OCI-M2 (cell line): ENCODE data around the gene LRMDA.
"Not testable (repeated sequence)": the region's sequence is repeated elsewhere in the genome, so short reads cannot be mapped to it uniquely, and the experiment has no call there.

Experiments used
- DNase-seq: peaks from one replicate; lab custom pipeline; 2025; ENCODE audit not compliant: unreplicated experiment; lab: John Stamatoyannopoulos, UW

The LRMDA gene

DNA sequence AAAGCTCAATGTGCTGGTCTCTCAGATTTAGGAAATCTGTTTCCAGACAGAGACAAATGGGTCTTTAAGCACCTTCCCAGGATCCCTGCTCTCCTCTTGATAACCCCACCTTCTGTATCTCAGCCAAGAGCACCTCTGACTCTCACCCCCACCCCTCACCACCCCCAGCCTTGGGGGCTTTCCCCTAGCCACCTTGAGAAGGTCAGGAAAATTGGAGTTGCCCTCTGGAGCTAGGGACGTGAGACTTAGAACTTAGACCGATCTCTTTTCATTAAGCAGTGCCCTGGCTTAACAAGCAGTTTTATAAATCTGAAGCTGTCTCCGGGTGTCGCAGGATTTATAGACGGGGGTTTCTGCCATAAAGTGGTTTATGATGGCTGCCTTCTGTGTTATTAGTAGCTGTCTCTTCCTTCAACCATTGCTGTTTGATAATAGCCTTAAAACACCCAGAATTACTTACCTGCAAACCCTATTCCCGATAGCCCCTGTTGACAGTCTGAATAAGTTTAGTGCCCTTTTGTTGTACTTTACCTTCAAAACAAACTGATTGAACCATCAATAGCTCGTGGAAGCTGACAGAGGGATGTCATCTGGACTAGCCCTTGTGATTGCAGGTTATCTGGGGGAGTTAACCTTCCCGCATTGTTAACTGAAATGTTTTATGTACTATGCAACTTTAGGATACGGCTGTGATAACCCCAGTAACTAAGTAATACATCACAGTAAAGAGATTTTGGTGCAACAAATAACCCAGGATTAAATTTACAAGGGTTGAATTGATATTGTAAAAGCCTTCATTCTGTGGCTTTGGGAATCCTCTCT is 621.5 kb downstream of the LRMDA start:
- DNase-seq = no peak

DNA sequence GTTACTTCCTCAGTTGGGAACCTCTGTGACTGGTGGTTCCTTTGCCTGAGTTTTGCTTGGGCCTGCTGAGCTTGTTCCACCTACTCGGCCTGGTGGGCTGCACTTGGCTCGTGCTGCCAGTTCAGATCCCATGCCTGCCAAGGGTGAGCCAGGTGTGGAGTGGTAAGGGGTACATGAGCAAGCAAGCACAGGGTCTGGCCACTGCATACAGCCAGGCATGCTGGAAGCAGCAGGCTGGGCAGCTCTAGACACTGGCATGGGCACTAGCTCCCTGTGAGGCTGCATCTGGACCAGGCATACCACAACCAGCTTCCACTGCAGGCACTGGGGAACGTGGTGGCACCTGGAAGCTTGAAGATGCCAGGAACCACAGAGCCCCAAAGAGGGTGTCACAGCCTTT is 624.0 kb downstream of the LRMDA start:
- DNase-seq = no peak

DNA sequence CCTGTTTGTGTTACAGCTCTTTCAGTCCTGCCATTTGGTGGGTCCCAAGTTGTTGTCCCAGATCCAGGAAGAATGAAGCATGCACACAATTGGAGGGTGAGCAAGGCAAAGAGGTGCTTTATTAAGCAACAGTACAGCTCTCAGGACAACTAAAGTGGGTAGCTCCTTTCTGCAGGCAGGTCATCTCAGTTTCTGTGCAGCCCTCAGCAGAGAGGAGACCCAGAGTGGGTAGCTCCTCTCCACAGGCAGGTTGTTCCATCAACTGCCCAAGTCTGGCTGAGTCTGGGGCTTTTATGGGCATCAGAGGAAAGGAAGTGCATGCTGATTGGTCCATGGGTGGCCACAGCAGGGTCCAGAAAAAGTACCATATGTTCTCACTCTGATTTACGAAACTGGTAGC is 624.5 kb downstream of the LRMDA start:
- no peak for DNase-seq

DNA sequence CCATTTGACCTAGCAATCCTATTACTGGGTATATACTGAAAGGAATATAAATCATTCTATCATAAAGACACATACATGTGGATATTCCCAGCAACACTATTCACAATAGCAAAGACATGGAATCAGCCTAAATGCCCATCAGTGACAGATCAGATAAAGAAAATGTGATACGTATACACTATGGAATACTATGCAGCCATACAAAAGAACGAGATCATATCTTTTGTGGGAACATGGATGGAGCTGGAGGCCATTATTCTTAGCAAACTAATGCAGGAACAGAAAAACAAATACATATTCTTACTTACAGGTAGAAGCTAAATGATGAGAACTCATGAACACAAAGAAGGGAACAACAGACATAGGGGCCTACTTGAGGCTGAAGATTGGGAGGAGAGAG is 629.6 kb downstream of the LRMDA start:
- not testable (repeated sequence) for DNase-seq

DNA sequence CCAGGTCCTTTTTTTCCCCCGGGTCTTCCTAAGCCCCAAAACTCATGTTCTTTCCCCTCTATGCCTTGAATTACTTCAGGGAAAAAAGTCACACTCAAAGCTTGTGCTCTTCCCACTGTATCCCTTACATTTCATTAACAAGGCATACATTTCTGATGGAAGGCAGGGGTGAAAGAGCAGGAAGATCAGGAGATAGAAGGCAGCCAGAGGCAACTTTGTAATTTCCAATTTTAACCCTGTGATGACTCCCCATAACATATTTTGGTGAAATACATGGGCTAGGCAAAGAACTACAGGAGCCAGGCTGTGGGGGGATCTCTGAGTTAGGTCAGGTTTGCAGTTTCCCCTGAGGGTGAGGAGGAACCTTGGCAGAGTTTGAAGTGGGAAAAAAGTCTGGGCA is 635.0 kb downstream of the LRMDA start:
- DNase-seq = no peak

DNA sequence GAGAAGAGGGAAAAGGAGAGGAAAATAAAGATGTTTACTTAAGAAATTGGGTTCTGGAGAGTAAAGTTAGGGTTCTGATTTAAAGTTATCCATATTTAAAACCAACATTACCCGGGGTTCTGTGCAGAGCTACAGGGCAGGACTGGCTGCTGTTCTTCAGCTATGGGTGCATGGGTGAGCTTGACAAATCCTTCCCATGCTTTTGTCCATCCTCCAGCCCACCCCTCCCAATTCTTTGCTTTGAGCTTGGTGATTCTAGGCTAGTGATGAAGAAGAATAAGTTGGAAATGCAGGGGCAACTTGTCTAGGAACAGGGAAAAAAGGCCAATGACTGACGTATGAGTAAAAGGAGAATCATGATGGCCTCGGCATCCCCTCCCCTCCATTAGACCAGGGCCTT is 636.0 kb downstream of the LRMDA start:
- no peak for DNase-seq

DNA sequence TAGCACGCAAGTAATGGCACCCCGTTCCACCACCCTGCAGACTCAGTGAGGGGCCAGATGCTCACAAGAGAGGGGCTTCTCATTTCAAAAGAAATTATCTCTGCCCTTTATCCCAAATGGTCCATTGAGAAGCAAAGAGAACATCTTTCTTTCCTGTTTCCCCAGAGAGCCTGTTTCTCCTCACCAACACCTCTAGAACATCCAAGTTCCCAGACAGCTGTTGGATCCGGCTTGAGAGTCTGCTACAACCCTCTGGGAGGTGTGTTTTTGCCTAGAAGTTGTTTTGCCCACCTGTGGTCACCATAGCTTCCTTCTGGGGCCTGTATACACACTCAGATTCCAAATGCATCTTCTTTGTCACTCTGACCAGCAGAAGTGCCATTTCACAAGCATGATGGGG is 637.4 kb downstream of the LRMDA start:
- no peak for DNase-seq

DNA sequence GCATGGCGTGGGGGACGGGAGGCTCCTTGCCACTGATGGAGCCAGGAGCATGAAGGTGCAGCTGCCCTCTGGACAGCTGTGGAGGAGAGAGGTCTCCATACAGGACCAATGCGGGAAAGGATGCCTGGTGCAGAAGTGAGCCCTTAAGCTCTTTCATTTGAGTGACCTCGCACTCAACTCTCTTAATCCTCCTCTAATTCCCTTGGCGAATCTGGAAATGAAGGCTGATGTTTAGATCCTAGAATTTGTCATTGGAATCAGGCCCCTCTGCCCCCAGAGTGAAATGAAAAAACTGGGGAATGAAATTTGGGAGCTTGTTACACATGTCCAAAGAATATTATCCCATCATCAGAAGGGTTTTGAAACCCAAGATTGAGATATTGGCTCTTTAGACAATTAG is 639.5 kb downstream of the LRMDA start:
- DNase-seq = no peak

DNA sequence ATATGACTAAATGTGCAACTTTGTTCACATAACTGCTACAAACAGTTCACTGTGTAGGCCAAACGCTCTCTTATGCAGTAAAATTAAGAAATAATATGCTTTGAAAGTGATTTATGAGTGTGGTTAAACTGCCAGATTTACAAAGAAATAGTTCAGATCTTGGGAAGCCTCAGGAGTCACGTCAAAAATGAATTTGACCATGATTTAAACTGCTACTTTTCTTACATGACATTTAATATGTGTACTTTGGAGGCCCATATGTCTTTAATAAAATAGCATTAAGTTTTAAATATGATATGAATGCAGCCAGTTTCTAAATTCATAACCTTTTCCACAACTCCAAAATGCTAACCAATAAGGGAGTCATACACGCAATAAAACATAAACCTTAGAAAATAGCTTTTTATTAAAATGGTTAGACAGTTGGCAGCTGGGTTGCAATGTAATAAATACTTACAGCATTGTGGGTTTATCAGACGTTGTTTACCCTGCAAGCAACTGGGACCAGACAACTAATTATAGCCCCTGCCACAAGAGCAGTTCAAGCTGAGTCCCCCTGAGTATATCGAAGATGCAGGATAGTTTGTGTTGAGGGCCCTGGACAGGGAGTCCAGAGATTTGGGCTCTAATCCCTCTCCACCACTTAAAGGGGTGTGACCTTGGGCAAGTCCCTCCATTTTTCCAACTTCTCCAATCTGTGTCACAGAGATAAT is 640.4 kb downstream of the LRMDA start:
- DNase-seq = no peak

DNA sequence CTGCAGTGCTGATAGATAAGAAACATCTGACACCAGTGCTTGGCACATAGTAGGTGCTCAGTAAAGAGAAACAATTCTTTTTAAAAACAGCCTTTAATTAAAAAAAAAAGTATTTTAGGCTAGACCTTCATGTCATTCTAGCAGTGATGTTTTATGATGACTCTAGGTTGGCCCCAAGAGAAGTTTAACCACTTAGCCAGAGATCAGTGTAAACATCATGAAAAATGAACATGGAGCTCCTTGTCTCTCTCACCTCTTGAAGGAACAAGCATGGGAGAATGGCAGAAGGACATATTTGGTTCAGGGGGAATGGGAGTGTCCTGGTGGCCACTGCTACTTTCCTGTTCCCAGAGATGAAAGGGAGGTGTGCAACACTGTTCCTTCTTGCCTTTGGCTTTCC is 641.0 kb downstream of the LRMDA start:
- no peak for DNase-seq

DNA sequence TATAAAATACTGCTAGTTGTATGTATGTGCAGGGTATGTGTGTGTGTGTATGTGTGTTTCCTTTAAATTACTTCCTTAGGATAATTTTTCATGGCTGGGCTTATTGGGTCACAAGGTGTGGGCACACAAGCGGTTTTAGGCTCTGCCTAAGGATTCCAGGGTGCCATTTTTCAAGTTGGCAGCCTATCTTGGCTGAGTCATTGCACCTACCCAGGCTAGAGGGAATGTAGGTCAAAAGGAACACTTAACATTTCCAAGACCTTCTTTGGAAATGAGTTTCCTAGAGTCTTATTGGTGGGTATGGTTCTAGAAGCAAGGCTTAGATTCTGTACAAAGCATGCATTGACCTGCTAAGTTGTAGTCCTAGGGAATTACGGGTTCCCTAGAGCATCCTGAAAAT is 642.1 kb downstream of the LRMDA start:
- DNase-seq = no peak

DNA sequence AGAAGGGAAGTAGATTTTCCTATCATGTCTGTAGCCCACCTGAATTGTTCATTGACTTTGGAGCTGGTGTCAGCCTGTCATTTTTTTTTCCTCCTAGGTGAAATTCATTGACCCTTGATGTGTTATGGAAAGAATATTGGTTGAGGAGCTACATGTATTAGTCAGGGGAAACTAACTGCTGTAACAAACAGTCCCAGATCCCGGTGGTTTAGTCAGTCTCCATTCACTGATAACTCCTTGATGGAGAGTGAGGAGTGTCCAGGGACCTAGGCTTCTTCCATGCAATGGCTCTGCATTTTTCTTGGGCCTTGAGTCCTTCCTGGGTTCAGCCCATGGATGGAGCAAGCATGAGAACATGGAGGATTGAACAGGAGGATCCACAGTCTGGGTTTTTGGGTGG is 643.2 kb downstream of the LRMDA start:
- no peak for DNase-seq

DNA sequence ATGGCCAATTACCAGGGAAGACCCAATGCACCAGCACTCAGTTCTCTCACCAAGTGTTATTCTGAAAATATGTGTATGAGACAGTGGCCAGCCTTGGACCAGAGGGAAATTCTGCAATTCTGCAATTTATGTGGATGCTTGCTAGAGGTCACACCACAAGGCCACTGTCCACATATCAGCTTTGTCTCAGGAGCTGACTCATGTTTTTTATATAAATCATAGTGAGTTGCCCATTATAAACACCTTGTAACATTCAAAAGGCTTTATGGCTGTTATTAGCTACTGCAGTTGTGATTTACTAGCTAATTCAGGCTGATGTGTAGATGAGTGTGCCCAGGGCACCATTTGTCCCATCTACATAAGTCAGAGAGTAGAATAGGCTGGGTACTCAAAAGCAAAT is 649.0 kb downstream of the LRMDA start:
- no peak for DNase-seq

DNA sequence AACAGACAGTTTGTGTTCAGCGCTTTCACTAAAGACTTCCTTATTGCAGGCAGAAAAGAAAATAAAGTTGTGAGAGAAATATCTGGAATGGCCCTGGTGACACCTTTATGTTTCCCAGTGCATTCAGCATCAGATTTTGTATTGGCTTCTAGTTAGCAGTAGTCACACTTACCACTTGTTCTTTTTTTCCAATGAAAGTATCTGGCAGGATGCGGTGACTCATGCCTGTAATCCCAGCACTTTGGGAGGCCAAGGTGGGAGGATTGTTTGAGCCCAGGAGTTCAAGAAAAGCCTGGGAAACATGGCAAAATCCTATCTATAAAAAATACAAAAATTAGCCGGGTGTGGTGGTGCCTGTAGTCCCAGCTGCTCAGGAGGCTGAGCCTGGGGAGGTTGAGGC is 649.6 kb downstream of the LRMDA start:
- DNase-seq = no peak

DNA sequence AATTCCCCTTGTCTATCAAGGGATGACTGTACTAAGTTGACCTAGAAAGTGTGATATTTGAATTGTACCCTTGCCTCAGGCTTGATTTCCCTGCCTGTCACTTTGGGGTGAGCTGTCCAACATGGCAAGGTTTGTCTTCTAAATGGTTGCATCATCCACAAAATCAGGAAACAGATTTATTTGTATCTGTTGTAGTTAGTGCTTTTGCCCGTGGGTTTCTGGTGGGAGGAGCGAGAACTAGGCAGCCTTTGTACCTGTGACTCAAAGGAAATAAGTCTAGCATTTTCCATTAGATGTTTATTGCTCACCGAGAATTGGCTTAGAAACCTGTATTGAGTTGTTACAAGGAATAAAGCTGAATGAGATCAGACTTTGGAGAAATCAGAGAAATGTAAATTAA is 650.8 kb downstream of the LRMDA start:
- DNase-seq = no peak

DNA sequence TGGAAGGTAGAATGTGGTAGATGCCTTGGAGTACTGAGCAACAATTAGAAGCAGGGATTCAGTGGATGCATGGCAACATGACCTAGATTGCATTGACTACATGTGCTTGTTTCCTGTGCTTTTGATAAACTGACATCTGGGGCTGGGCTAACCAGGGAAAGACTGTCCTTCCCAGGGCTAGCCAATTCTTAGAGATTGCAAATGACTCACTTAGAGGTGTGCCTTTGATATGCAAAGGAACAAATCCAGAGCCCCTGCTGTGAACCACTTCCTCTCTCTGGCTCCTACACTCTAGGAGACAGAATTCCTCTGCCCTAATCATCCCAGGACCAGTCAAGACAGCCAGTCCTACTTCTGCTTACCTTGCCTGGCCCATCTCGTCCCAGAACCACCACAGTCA is 651.5 kb downstream of the LRMDA start:
- no peak for DNase-seq

DNA sequence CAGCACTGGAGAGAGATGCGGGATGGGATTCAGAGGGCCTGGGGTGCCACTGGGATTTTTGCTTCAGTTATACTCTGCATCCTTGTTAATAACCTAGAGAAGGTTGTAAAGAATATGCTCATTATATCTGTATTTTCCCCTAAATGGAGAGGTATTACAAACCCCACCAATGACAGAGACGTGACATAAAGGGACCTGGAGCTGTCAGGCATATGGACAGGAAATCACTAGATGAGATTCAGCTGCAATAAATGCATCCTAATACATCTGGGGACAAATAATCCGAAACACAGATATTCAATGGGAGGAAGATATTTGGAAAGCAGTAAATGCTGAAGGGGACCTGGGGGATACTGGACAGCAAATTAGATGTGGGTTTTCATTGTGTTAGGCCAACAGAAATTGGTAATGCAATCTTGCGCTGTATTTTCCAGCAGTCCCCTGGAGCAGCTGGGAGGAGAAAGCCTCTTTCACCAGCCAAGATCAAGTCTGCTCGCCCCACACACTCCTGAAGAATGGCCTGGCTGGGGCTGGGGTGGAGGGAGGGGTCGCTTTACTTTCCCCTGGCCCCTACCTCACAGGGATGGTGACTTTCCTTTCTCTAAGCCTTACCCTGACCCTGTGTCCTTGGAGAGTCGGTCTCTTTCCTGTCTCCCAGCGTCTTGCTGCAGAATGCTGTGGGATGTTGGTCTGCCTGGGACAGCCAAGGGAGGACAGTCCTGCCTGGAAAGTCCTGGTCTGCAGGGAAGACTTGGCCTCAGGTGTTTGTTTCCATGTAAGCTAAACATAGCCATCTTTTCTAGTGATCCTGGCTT is 653.8 kb downstream of the LRMDA start:
- DNase-seq = no peak

DNA sequence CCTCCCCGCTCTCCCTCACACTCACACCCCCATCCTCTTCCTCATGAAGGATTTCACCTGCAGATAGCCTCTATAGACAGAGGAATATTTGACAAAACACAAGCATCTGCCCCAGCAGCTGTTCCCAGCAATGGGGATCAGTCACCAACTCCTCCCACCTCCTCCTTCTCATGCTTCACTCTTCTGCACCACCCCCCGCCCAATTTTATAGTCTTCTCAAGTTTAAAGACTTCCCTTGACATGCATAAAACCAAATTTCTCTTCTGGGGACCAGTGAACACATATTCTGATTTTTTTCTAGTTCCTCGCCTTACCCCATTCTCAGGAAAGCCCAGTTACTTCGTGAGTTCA is 654.4 kb downstream of the LRMDA start:
- DNase-seq = no peak

DNA sequence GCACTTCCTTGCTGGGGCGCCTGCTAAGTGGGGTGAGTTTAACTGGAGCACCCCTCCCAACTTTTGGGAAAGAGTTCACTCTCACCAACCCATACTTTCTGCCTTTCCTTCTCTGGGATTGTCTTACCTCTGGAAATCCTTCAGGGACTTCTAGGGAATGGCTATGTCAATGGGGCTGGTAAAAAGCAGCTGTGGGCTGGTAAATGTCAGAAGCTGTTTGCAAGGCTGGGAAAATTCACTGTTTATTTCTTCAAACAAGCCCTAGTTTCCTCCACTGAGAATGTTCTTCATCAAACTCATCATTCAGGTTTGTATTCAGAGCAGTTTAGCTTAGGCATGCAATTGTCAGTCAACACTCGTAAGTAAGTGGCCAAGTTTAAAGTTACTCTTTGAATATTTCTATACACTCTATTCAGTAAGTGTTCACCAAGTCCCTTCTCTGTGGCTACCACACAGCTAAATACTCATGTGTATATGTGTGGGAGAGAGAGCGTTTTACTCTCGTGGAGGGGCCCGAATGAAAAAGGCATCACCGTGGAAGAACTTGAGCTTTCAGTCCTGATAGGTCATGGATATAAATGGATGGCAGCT is 654.8 kb downstream of the LRMDA start:
- DNase-seq = no peak

DNA sequence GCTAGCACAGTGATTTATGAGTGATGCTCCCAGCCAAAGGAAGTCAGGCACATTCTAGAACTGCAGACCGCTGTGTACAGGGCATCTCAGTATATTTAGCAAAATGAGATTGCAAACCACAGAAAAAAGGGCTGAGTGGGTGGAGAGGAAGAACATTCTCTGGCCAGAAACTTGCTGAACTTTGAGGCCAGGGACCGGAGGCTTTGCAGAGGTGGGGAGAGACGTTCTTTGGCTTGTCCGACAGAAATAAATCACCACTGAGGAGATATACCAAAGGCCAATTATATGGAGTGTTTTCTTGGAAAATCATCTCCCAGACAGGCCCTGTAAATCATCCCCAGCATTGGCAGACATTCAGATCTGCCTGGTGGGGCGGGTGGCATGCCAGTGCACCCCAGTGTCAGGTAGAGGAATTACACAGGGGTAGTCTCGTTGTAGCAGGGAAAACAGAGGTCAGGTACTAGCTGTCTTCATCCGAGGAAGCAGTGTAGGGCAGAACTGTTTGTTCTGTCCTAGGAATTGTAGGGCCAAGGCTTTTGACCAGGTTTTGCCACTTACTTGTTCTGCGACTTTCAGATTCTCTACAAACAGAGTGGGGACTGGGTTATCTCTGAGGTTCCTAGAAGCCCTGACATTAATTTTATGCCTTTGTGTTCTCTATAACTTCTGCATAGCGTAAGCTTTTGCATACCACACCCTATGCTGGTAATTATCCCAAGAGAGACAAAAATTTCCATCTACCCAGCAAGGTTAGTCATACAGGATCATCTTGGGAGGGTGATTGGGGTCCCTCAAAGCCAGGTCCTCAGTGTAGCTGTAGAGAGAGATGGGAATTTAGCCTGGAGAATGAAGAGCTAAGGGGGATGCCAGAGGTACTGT is 655.6 kb downstream of the LRMDA start:
- no peak for DNase-seq

DNA sequence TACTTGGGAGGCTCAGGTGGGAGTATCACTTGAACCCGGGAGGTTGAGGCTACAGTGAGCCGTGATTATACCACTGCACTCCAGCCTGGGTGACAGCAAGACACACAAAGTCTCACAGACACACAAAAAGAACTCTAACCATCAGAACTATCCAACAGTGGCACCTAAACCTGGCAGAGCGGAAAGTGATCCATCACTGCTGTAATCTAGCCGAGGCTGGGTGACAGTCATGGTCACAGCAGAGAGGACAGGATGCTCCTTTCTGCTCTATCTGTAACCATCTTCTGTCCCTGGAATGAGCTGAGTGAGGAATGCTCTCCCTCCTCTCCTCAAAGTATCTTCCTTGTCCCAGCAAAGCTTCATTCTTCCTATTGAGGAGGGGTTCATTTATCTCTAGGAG is 656.6 kb downstream of the LRMDA start:
- DNase-seq = no peak
